Thyroid gland (tissue), 4 donors: ENCODE measurements around the gene ZRSR2. TPM values are rescaled to one million over a fixed set of nuclear protein-coding genes. Genes with fewer than 3 reads are reported as not detected.

ENCODE experiments used
- DNase-seq, 2 donors: peaks; one replicate each; pipeline ENCODE4 v3.0.0-alpha.2; 2019
- H3K27ac ChIP-seq, 3 donors: fragments of 200-600 bp; sonication (generic); 1 replicate in 2 of 3; 2 replicates in 1 of 3; pipeline ENCODE4 v1.5.1; 2016 to 2019; ENCODE audit warnings: mild to moderate bottlenecking in 1 of 3, moderate library complexity in 1 of 3
- H3K27me3 ChIP-seq: fragments of 200-600 bp; sonication (generic); one replicate; pipeline ENCODE4 v1.5.1; 2019
- H3K36me3 ChIP-seq, 2 donors: fragments of 200-600 bp; sonication (generic); one replicate each; pipeline ENCODE4 v1.5.1; 2016 to 2019
- H3K4me1 ChIP-seq, 2 donors: fragments of 200-600 bp; sonication (generic); one replicate each; pipeline ENCODE4 v1.5.1; 2017 to 2019
- H3K4me3 ChIP-seq, 3 donors: fragments of 200-600 bp; sonication (generic); replicated peaks in 1 of 3; 1 replicate in 2 of 3; 2 replicates in 1 of 3; pipeline ENCODE4 v1.5.1; 2016; ENCODE audit warnings: mild to moderate bottlenecking in 1 of 3
- H3K9me3 ChIP-seq: fragments of 200-600 bp; sonication (generic); one replicate; pipeline ENCODE4 v1.5.1; 2017
- CTCF ChIP-seq, 6 experiments: fragments of 200-600 bp in 3 of 6; fragments of 450-650 bp in 3 of 6; sonication (generic) in 3 of 6; IDR thresholded peaks; one replicate each; pipeline ENCODE4 v1.5.1; 2016 to 2019; ENCODE audit warnings: antibody characterized with exemption in 6 of 6, mild to moderate bottlenecking in 2 of 6, inconsistent platforms in 1 of 6, moderate library complexity in 1 of 6
- POLR2A ChIP-seq, 2 donors: fragments of 450-650 bp; IDR thresholded peaks; one replicate each; pipeline ENCODE4 v1.6.1; 2017; ENCODE audit warnings: antibody characterized with exemption in 2 of 2, mild to moderate bottlenecking in 2 of 2, moderate library complexity in 1 of 2
- WGBS, 2 donors: methylation state at CpG; one replicate each; pipeline ENCODE4 v1.1.5; 2017; 5-methylcytosine and 5-hydroxymethylcytosine counted together
- intact Hi-C: fragments of 100-400 bp; cut with DNase I; formaldehyde crosslinking; loops from one replicate; pipeline ENCODE4 v1.15.1; 2023
- total RNA-seq, 4 donors: library from RNA; depleted of rRNA; stranded (reverse); fragments of >200 nt; gene quantifications; one replicate each; pipeline ENCODE4 v1.2.3, GENCODE V29; 2016

ZRSR2 gene
- total RNA-seq, 4 donors from 2014 or later = 3.3 to 106 (median 13.2) TPM

GRCh38 chrX:15854712-15855567, 64.7 kb downstream of the ZRSR2 start, which contains the start of gene AP1S2:
AP1S2 (minus strand) TSS chrX:15854813; CDS start chrX:15852524, 2,289 bp downstream.
- peak; percentile 89 to 90 for DNase-seq
- Histone ChIP-seq H3K4me1 (peaks cover 0 to 16% of the 10 kb centered on the region in 2 donors), H3K4me3 (peak within 1 kb of the TSS in 2 of 3 donors; percentile 58 to 79), H3K27ac (peak within 1 kb of the TSS; percentile 75 to 82 (median 80)), H3K27me3 (no peaks in the 10 kb centered on the region), H3K9me3 (no peaks in the 10 kb centered on the region), H3K36me3 (no peaks in the 10 kb centered on the region)
- intact Hi-C loops = loop anchor here (10.0 kb wide), 1 partner anchor 180 kb away; no protein-coding TSS in a partner anchor
- WGBS, 2 donors = 0% methylated on average over 7 of the region's 85 CpGs; no CpG with 5 or more reads in 1 of the 2 donors
- TF ChIP-seq CTCF (IDR thresholded peaks at IDR 0.05) (no peak), POLR2A (IDR thresholded peaks at IDR 0.05) (peak in 1 of 2 donors; percentile 84)

DNA sequence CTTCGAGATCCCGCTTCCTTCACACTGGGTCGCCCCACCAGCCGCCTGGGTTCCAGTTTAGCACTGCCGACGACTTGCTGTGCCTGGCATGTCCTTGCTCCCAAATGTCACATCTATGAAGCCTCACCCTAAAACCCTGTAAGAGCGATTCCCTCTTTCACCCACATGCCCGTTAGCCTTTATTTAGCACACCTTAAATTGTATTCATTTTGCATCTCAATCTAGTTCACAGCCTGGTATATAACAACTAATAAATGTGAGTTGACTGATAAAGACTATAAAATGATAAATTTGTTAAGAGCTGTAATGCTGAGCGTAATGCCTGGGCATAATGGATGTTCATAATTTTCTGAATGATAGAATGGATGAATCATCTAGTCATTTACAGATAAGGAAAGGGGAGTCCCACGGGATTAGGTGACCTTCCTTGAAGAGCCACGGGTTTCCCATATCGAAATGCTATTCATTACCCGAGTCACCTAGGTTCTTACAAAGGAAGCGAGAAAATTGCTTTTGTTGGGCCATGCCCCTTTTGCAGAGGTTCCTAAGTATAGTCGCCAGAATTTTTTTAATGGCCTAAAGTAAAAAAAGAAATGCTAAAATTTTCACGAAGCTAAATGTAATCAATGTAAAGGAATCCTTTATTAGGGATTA, 65.4 kb downstream of the ZRSR2 start:
- no peak for DNase-seq
- H3K27me3 ChIP-seq = no peaks in the 10 kb centered on the region
- intact Hi-C loops = loop anchor here (10.0 kb wide), 1 partner anchor 181 kb away; no protein-coding TSS in a partner anchor
- H3K27ac ChIP-seq = peak overlapping the region; percentile 60 to 82 (median 69)
- TF ChIP-seq CTCF (IDR thresholded peaks at IDR 0.05) = no peak
- H3K36me3 ChIP-seq = no peaks in the 10 kb centered on the region
- 24 to 34% methylated on average over 13 to 16 of the region's 16 CpGs for WGBS, 2 donors
- H3K9me3 ChIP-seq = no peaks in the 10 kb centered on the region
- H3K4me3 ChIP-seq = peak overlapping the region in 2 of 3 donors; percentile 49 to 79
- H3K4me1 ChIP-seq = peaks cover 0 to 16% of the 10 kb centered on the region in 2 donors

GRCh38 chrX:15856222-15856587, 65.9 kb downstream of the ZRSR2 start:
- Histone ChIP-seq H3K4me3 (no peak overlapping the region), H3K36me3 (no peaks in the 10 kb centered on the region), H3K27me3 (no peaks in the 10 kb centered on the region), H3K9me3 (no peaks in the 10 kb centered on the region), H3K4me1 (peaks cover 0 to 16% of the 10 kb centered on the region in 2 donors), H3K27ac (no peak overlapping the region)
- TF ChIP-seq POLR2A (IDR thresholded peaks at IDR 0.05) = no peak
- no peak for TF ChIP-seq CTCF (IDR thresholded peaks at IDR 0.05)
- 68 to 74% methylated on average over 4 of the region's 4 CpGs for WGBS, 2 donors
- no peak for DNase-seq
- intact Hi-C loops = loop anchor here (10.0 kb wide), 1 partner anchor 181 kb away; no protein-coding TSS in a partner anchor

- DNase-seq = no peak
- no peaks in the 10 kb centered on the region for H3K27me3 ChIP-seq
- H3K4me1 ChIP-seq = peaks cover 0 to 16% of the 10 kb centered on the region in 2 donors
- TF ChIP-seq CTCF (IDR thresholded peaks at IDR 0.05) (no peak), POLR2A (IDR thresholded peaks at IDR 0.05) (no peak)
- WGBS, 2 donors = 71 to 76% methylated on average over 1 of the region's 1 CpG
- H3K9me3 ChIP-seq = no peaks in the 10 kb centered on the region
- no peak overlapping the region for H3K4me3 ChIP-seq
- intact Hi-C loops = loop anchor here (10.0 kb wide), 1 partner anchor 182 kb away; no protein-coding TSS in a partner anchor
- no peaks in the 10 kb centered on the region for H3K36me3 ChIP-seq
- H3K27ac ChIP-seq = no peak overlapping the region
Measured at GRCh38 chrX:15856636-15857035, 66.4 kb downstream of the ZRSR2 start.
